CD4-positive, alpha-beta T cell (primary cell): ENCODE measurements around the gene IFT25. TPM values are rescaled to one million over a fixed set of nuclear protein-coding genes. Genes with fewer than 3 reads are reported as not detected.

Source experiments
- ATAC-seq: fragments of 200-7000 bp; cut with Tn5 transposase; one replicate; pipeline ENCODE4 v1.10.0; 2022; ENCODE audit warnings: mild to moderate bottlenecking; ENCODE audit not compliant: poor library complexity
- CTCF ChIA-PET: fragments of 350-600 bp; sonication (Branson Sonifier 250); formaldehyde crosslinking; loops from one replicate; lab custom pipeline; 2021; ENCODE audit warnings: antibody characterized with exemption, inconsistent platforms; lab: Charles Lee
- POLR2A ChIA-PET: fragments of 350-600 bp; sonication (Branson Sonifier 250); formaldehyde crosslinking; loops from one replicate; lab custom pipeline; 2021; ENCODE audit warnings: antibody characterized with exemption, inconsistent platforms; lab: Charles Lee
- DNase-seq, 14 experiments: peaks; one replicate each; pipeline ENCODE4 v3.0.0-alpha.2; 2013 to 2020; ENCODE audit warnings: mixed read lengths in 2 of 14
- H3K27ac ChIP-seq, 2 donors: one replicate each; pipeline versions ENCODE4 v1.5.1 to v1.7.0; 2013; ENCODE audit warnings: low read length in 2 of 2, low read depth in 1 of 2, mild to moderate bottlenecking in 1 of 2
- H3K27me3 ChIP-seq, 2 experiments: 1 replicate in 1 of 2; 2 replicates in 1 of 2; pipeline versions ENCODE4 v1.6.1 to v1.7.0; 2013; ENCODE audit warnings: low read length in 2 of 2, control low read depth in 1 of 2, mild to moderate bottlenecking in 1 of 2, moderate library complexity in 1 of 2; ENCODE audit not compliant: insufficient read depth in 2 of 2, control insufficient read depth in 1 of 2
- H3K36me3 ChIP-seq: one replicate; pipeline ENCODE4 v1.6.1; 2013; ENCODE audit warnings: low read length, control low read depth; ENCODE audit not compliant: insufficient read depth
- H3K4me1 ChIP-seq: one replicate; pipeline ENCODE4 v1.6.1; 2013; ENCODE audit warnings: low read length, control low read depth; ENCODE audit not compliant: insufficient read depth
- H3K4me3 ChIP-seq: one replicate; pipeline ENCODE4 v1.5.1; 2013; ENCODE audit warnings: mild to moderate bottlenecking, low read length, moderate library complexity
- H3K9me3 ChIP-seq, 2 experiments: 1 replicate in 1 of 2; 2 replicates in 1 of 2; pipeline versions ENCODE4 v1.6.1 to v1.7.0; 2013; ENCODE audit warnings: low read length in 2 of 2, mild to moderate bottlenecking in 2 of 2, control low read depth in 1 of 2, moderate library complexity in 1 of 2; ENCODE audit not compliant: control insufficient read depth in 1 of 2, insufficient read depth in 1 of 2
- H3K27ac Mint-ChIP-seq: one replicate; pipeline ENCODE4 v1.8.0; 2020; ENCODE audit warnings: mixed read lengths
- H3K27me3 Mint-ChIP-seq: one replicate; pipeline ENCODE4 v1.8.0; 2021; ENCODE audit warnings: mixed read lengths
- H3K36me3 Mint-ChIP-seq: one replicate; pipeline ENCODE4 v1.8.0; 2021; ENCODE audit warnings: low read depth, mixed read lengths
- H3K4me1 Mint-ChIP-seq: one replicate; pipeline ENCODE4 v1.8.0; 2021; ENCODE audit warnings: low read depth, mixed read lengths
- H3K4me3 Mint-ChIP-seq: one replicate; pipeline ENCODE4 v1.8.0; 2020; ENCODE audit warnings: mild to moderate bottlenecking, mixed read lengths
- H3K9me3 Mint-ChIP-seq: one replicate; pipeline ENCODE4 v1.8.0; 2020; ENCODE audit warnings: mixed read lengths
- intact Hi-C, 2 experiments: fragments of 100-400 bp; cut with DNase I in 1 of 2; cut with micrococcal nuclease in 1 of 2; formaldehyde crosslinking; loops; one replicate each; pipeline versions ENCODE4 v1.15.1 to v1.9.0; 2023 to 2025; cut with DNase I, micrococcal nuclease
- total RNA-seq, 174 experiments: library from RNA in 2 of 174; stranded (reverse) in 2 of 174; gene quantifications; one replicate each; pipeline ENCODE4 v1.2.3 and lab custom pipeline; 2021 to 2026
- TF ChIP-seq, protein P1 (sequence below): fragments of 200-600 bp; IDR thresholded peaks from one replicate; pipeline ENCODE4 v1.8.0; 2022; ENCODE audit warnings: antibody characterized with exemption, mild to moderate bottlenecking

Gene IFT25
- total RNA-seq, 2 experiments from 2014 or later: 12.7 to 13.9 TPM

DNA sequence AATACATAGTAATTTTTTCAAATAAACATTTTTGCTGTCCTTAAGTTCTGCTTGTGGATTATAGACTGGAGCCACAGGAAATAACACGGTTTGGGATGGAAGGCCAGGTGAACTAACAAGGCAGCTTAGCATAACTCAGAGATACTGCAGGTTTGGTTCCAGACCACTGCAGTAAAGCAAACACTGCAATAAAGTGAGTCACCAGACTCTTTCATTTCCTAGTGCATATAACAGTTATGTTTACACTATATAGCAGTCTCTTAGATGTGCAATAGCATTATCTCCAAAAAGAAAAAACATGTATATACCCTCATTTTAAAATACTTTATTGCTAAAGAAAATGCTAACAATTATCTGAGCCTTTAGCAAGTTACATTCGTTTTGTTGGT, 22.6 kb upstream of the IFT25 start:
- POLR2A ChIA-PET: no interaction called here
- H3K4me1 Mint-ChIP-seq: no peaks in the 10 kb centered on the region
- CTCF ChIA-PET: no interaction called here
- Histone ChIP-seq H3K27me3 (no peaks in the 10 kb centered on the region), H3K4me1 (no peaks in the 10 kb centered on the region), H3K4me3 (no peak overlapping the region), H3K27ac (no peak overlapping the region), H3K36me3 (peaks cover 31% of the 10 kb centered on the region), H3K9me3 (no peaks in the 10 kb centered on the region)
- H3K4me3 Mint-ChIP-seq: no peak overlapping the region
- no peaks in the 10 kb centered on the region for H3K27me3 Mint-ChIP-seq
- ATAC-seq: no peak
- peaks cover 68% of the 10 kb centered on the region for H3K36me3 Mint-ChIP-seq
- TF ChIP-seq, protein P1, sequence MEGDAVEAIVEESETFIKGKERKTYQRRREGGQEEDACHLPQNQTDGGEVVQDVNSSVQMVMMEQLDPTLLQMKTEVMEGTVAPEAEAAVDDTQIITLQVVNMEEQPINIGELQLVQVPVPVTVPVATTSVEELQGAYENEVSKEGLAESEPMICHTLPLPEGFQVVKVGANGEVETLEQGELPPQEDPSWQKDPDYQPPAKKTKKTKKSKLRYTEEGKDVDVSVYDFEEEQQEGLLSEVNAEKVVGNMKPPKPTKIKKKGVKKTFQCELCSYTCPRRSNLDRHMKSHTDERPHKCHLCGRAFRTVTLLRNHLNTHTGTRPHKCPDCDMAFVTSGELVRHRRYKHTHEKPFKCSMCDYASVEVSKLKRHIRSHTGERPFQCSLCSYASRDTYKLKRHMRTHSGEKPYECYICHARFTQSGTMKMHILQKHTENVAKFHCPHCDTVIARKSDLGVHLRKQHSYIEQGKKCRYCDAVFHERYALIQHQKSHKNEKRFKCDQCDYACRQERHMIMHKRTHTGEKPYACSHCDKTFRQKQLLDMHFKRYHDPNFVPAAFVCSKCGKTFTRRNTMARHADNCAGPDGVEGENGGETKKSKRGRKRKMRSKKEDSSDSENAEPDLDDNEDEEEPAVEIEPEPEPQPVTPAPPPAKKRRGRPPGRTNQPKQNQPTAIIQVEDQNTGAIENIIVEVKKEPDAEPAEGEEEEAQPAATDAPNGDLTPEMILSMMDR: no peak
- no peak for DNase-seq
- H3K27ac Mint-ChIP-seq: no peak overlapping the region
- H3K9me3 Mint-ChIP-seq: no peaks in the 10 kb centered on the region
- intact Hi-C loops: no loop called here

DNA sequence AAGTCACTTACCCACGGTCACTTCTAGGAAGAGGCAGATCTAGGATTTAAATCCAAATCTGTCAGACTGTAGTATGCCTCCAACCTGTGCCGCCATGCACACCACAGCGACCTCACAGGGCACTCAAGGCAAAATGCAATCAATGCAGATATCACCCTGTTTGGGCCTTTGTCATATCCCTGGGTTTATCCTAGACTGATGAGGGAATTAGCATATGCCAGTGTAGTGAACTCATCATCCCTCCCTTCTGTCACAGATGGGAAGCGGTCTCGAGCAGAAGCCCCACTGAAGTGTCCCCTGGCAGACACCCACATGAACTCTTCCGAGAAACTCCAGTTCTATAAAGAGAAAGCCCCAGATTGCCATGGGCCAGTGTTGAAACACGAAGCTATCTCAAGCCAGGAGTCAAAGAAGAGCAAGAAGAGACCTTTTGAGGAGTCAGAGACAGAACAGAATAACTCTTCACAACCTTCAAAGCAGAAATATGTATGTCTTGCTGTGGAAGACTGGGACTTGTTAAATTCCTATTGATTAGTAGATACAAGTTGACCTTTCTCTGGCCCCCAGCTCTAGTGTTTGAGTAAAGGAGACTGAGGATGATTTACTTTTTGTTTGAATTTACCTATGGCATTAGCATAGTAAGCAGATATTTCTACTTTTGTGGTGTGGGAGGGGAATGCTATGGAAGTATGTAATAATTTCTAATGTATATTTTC, 22.1 kb upstream of the IFT25 start:
- no peak overlapping the region for H3K4me3 ChIP-seq
- intact Hi-C loops: no loop called here
- ATAC-seq (no peak), DNase-seq (no peak)
- no peak overlapping the region for H3K27ac Mint-ChIP-seq
- no peaks in the 10 kb centered on the region for H3K9me3 ChIP-seq
- no peaks in the 10 kb centered on the region for H3K27me3 Mint-ChIP-seq
- H3K36me3 ChIP-seq: peaks cover 37% of the 10 kb centered on the region
- H3K27ac ChIP-seq: no peak overlapping the region
- no peaks in the 10 kb centered on the region for H3K9me3 Mint-ChIP-seq
- TF ChIP-seq, protein P1: no peak
- ChIA-PET CTCF (no interaction called here), POLR2A (no interaction called here)
- H3K36me3 Mint-ChIP-seq: peaks cover 73% of the 10 kb centered on the region
- H3K4me3 Mint-ChIP-seq: no peak overlapping the region
- H3K4me1 Mint-ChIP-seq: no peaks in the 10 kb centered on the region
- H3K27me3 ChIP-seq: no peaks in the 10 kb centered on the region
- H3K4me1 ChIP-seq: no peaks in the 10 kb centered on the region

DNA sequence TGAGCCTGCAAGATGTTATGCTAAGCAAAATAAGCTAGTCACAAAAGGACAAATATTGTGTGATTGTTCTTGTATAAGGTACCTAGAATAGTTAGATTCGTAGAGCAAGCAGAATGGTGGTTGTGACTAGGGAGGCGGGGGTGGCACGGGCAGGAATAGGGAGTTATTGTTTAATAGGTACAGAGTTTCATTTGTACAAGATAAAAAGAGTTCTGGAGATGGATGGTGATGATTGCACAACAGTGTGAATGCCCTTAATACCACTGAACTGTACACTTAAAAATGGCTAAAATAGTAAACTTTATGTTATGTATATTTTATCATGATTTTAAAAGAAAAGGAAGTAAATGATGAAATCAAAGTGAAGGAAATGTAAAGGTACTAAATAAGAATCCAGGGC, 21.3 kb upstream of the IFT25 start:
- no peaks in the 10 kb centered on the region for H3K9me3 ChIP-seq
- intact Hi-C loops: no loop called here
- peaks cover 79% of the 10 kb centered on the region for H3K36me3 Mint-ChIP-seq
- no peak overlapping the region for H3K4me3 Mint-ChIP-seq
- H3K4me1 ChIP-seq: no peaks in the 10 kb centered on the region
- H3K27me3 ChIP-seq: no peaks in the 10 kb centered on the region
- no peaks in the 10 kb centered on the region for H3K27me3 Mint-ChIP-seq
- peaks cover 42% of the 10 kb centered on the region for H3K36me3 ChIP-seq
- no peaks in the 10 kb centered on the region for H3K4me1 Mint-ChIP-seq
- H3K4me3 ChIP-seq: no peak overlapping the region
- TF ChIP-seq, protein P1: no peak
- ChIA-PET POLR2A (interaction anchor here (0.7 kb wide), 1 partner anchor 84 kb away, joined by 3 read pairs; no protein-coding TSS in a partner anchor), CTCF (no interaction called here)
- no peak overlapping the region for H3K27ac Mint-ChIP-seq
- no peaks in the 10 kb centered on the region for H3K9me3 Mint-ChIP-seq
- DNase-seq: no peak
- no peak overlapping the region for H3K27ac ChIP-seq
- ATAC-seq: no peak
